HEK293 (cell line): ENCODE data around the gene NLGN1.
A peak's percentile ranks its signal among the peaks of the same experiment; 100 is the strongest.

Source experiments
- CTCF ChIA-PET: fragments of 350-600 bp; formaldehyde crosslinking; extraction: SDS; loops from one replicate; lab custom pipeline; 2021; ENCODE audit warnings: antibody characterized with exemption; lab: Yijun Ruan, JAX
- POLR2A ChIA-PET: fragments of 300-600 bp; formaldehyde crosslinking; extraction: SDS; loops from one replicate; lab custom pipeline; 2020; ENCODE audit warnings: antibody characterized with exemption, inconsistent platforms; lab: Yijun Ruan, JAX
- H3K27ac ChIP-seq: fragments of 200-500 bp; sonication (Bioruptor generic); 2 replicates; pipeline ENCODE4 v1.5.1; 2014; ENCODE audit warnings: low read depth, low read length, control low read depth, inconsistent platforms; ENCODE audit errors: extremely low read depth
- H3K36me3 ChIP-seq, 2 experiments: fragments of 200-500 bp in 1 of 2; sonication (Bioruptor generic) in 1 of 2; 1 replicate in 1 of 2; 2 replicates in 1 of 2; pipeline ENCODE4 v1.5.1; 2014 to 2017; ENCODE audit warnings: inconsistent platforms in 2 of 2, low read length in 2 of 2; ENCODE audit not compliant: control insufficient read depth in 2 of 2, insufficient read depth in 1 of 2
- H3K4me1 ChIP-seq: fragments of 200-500 bp; sonication (Bioruptor generic); 2 replicates; pipeline ENCODE4 v1.5.1; 2014; ENCODE audit warnings: mild to moderate bottlenecking, low read length, inconsistent platforms; ENCODE audit not compliant: control insufficient read depth, insufficient read depth
- H3K4me3 ChIP-seq: 2 replicates; pipeline ENCODE4 v1.5.1; 2011; ENCODE audit warnings: low read depth, mild to moderate bottlenecking, control low read depth, low read length, moderate library complexity
- H3K9me3 ChIP-seq: fragments of 200-500 bp; sonication (Bioruptor generic); 2 replicates; pipeline ENCODE4 v1.5.1; 2014; ENCODE audit warnings: low read depth, low read length, inconsistent platforms; ENCODE audit not compliant: control insufficient read depth, insufficient read depth
- EGR2 ChIP-seq: fragments of 450-650 bp; formaldehyde crosslinking; IDR thresholded peaks from 2 replicates; pipeline ENCODE4 v1.5.1; 2016; ENCODE audit warnings: low read depth, missing biosample characterization, missing genetic modification characterization
- ELK4 ChIP-seq: IDR thresholded peaks from 2 replicates; pipeline ENCODE4 v1.6.1; 2011; ENCODE audit warnings: mild to moderate bottlenecking, low read depth, low read length, borderline replicate concordance
- GLIS1 ChIP-seq: fragments of 450-650 bp; formaldehyde crosslinking; IDR thresholded peaks from 2 replicates; pipeline ENCODE4 v1.5.1; 2016; ENCODE audit warnings: missing biosample characterization, missing genetic modification characterization
- PRDM1 ChIP-seq: fragments of 450-650 bp; formaldehyde crosslinking; IDR thresholded peaks from 2 replicates; pipeline ENCODE4; 2016; ENCODE audit warnings: missing biosample characterization, missing genetic modification characterization
- PRDM2 ChIP-seq: fragments of 450-650 bp; formaldehyde crosslinking; IDR thresholded peaks from 2 replicates; pipeline ENCODE4 v1.5.1; 2016; ENCODE audit warnings: missing biosample characterization, missing genetic modification characterization, borderline replicate concordance
- SP7 ChIP-seq: fragments of 450-650 bp; formaldehyde crosslinking; IDR thresholded peaks from 2 replicates; pipeline ENCODE4 v1.5.1; 2016; ENCODE audit warnings: missing biosample characterization, missing genetic modification characterization
- YY2 ChIP-seq: fragments of 450-650 bp; formaldehyde crosslinking; IDR thresholded peaks from 2 replicates; pipeline ENCODE4 v1.5.1; 2016; ENCODE audit warnings: missing biosample characterization, missing genetic modification characterization
- ZFP41 ChIP-seq: fragments of 450-650 bp; formaldehyde crosslinking; IDR thresholded peaks from 2 replicates; pipeline ENCODE4 v1.5.1; 2016; ENCODE audit warnings: missing biosample characterization, missing genetic modification characterization, borderline replicate concordance
- ZNF132 ChIP-seq: fragments of 450-650 bp; formaldehyde crosslinking; IDR thresholded peaks from 2 replicates; pipeline ENCODE4 v1.5.1; 2017; ENCODE audit warnings: missing biosample characterization, missing genetic modification characterization, borderline replicate concordance
- ZNF140 ChIP-seq: fragments of 450-650 bp; formaldehyde crosslinking; IDR thresholded peaks from 2 replicates; pipeline ENCODE4 v1.5.1; 2016; ENCODE audit warnings: missing biosample characterization, missing genetic modification characterization
- ZNF146 ChIP-seq: fragments of 450-650 bp; formaldehyde crosslinking; IDR thresholded peaks from 2 replicates; pipeline ENCODE4 v1.5.1; 2016; ENCODE audit warnings: missing biosample characterization, missing genetic modification characterization
- ZNF16 ChIP-seq: fragments of 450-650 bp; formaldehyde crosslinking; IDR thresholded peaks from 2 replicates; pipeline ENCODE4 v1.5.1; 2016; ENCODE audit warnings: low read depth, missing biosample characterization, missing genetic modification characterization
- ZNF223 ChIP-seq: fragments of 450-650 bp; formaldehyde crosslinking; IDR thresholded peaks from 2 replicates; pipeline ENCODE4 v1.5.1; 2016; ENCODE audit warnings: missing biosample characterization, missing genetic modification characterization
- ZNF362 ChIP-seq: fragments of 450-650 bp; formaldehyde crosslinking; IDR thresholded peaks from 2 replicates; pipeline ENCODE4 v1.5.1; 2016; ENCODE audit warnings: missing biosample characterization, missing genetic modification characterization
- ZNF366 ChIP-seq: fragments of 450-650 bp; formaldehyde crosslinking; conservative IDR thresholded peaks from 2 replicates; pipeline ENCODE4 v1.5.1; 2016; ENCODE audit warnings: missing biosample characterization, missing genetic modification characterization
- ZNF426 ChIP-seq: fragments of 450-650 bp; formaldehyde crosslinking; IDR thresholded peaks from 2 replicates; pipeline ENCODE4 v1.5.1; 2017; ENCODE audit warnings: missing biosample characterization, missing genetic modification characterization, mild to moderate bottlenecking, inconsistent platforms, moderate library complexity
- ZNF449 ChIP-seq: fragments of 450-650 bp; formaldehyde crosslinking; IDR thresholded peaks from 2 replicates; pipeline ENCODE4 v1.5.1; 2017; ENCODE audit warnings: missing biosample characterization, mild to moderate bottlenecking, missing genetic modification characterization, moderate library complexity
- ZNF510 ChIP-seq: fragments of 450-650 bp; formaldehyde crosslinking; IDR thresholded peaks from 2 replicates; pipeline ENCODE4 v1.5.1; 2018; ENCODE audit warnings: mild to moderate bottlenecking, missing genetic modification characterization, missing biosample characterization; ENCODE audit not compliant: insufficient replicate concordance
- ZNF521 ChIP-seq: fragments of 450-650 bp; formaldehyde crosslinking; IDR thresholded peaks from 2 replicates; pipeline ENCODE4 v1.5.1; 2017; ENCODE audit warnings: missing biosample characterization, mild to moderate bottlenecking, missing genetic modification characterization
- ZNF530 ChIP-seq: fragments of 450-650 bp; formaldehyde crosslinking; IDR thresholded peaks from 2 replicates; pipeline ENCODE4 v1.5.1; 2016; ENCODE audit warnings: low read depth, missing biosample characterization, missing genetic modification characterization
- ZNF629 ChIP-seq: fragments of 450-650 bp; formaldehyde crosslinking; IDR thresholded peaks from 2 replicates; pipeline ENCODE4 v1.5.1; 2017; ENCODE audit warnings: missing biosample characterization, missing genetic modification characterization
- ZNF776 ChIP-seq: fragments of 450-650 bp; formaldehyde crosslinking; IDR thresholded peaks from 2 replicates; pipeline ENCODE4 v1.5.0; 2017; ENCODE audit warnings: missing biosample characterization, missing genetic modification characterization, borderline replicate concordance
- ZNF791 ChIP-seq: fragments of 450-650 bp; formaldehyde crosslinking; IDR thresholded peaks from 2 replicates; pipeline ENCODE4 v1.5.1; 2016; ENCODE audit warnings: missing biosample characterization, missing genetic modification characterization

NLGN1 gene

GRCh38 chr3:173750095-173750494 is 352.6 kb downstream of the NLGN1 start (continued):
- no peak for TF ChIP-seq PRDM2 (tag by site-specific recombination)
- TF ChIP-seq ZNF146 (tag by site-specific recombination): no peak
- TF ChIP-seq ZNF132 (tag by site-specific recombination): no peak
- TF ChIP-seq PRDM1 (tag by site-specific recombination): peak; percentile 4; the same call in 1 of the 2 replicates
- no peak for TF ChIP-seq ZNF776 (tag by site-specific recombination)
- peak; percentile 71 for TF ChIP-seq ZNF629 (tag by site-specific recombination)
- TF ChIP-seq YY2: no peak
- TF ChIP-seq ZNF362 (tag by site-specific recombination): no peak
- no peak for TF ChIP-seq EGR2 (tag by site-specific recombination)
- no peak for TF ChIP-seq ZNF449
- no peak for TF ChIP-seq ZNF530 (tag by site-specific recombination)
- TF ChIP-seq ZNF366 (tag by site-specific recombination): peak; percentile 62
- TF ChIP-seq ZNF510: no peak
- TF ChIP-seq ZNF16 (tag by site-specific recombination): no peak
- no peak for TF ChIP-seq ZNF791

- ChIA-PET POLR2A (no interaction called here), CTCF (no interaction called here)
- no peak overlapping the region for H3K27ac ChIP-seq
- H3K4me1 ChIP-seq: no peaks in the 10 kb centered on the region
- TF ChIP-seq ZNF140 (tag by site-specific recombination) (no peak), SP7 (0 out of 2 replicates have a peak, but pooled peaks have one; percentile 49)
- no peak overlapping the region for H3K4me3 ChIP-seq
- no peaks in the 10 kb centered on the region for H3K36me3 ChIP-seq
- no peaks in the 10 kb centered on the region for H3K9me3 ChIP-seq
Observed at GRCh38 chr3:173750591-173750990, 353.0 kb downstream of the NLGN1 start.

- Histone ChIP-seq H3K4me3 (no peak overlapping the region), H3K36me3 (no peaks in the 10 kb centered on the region), H3K9me3 (no peaks in the 10 kb centered on the region), H3K4me1 (no peaks in the 10 kb centered on the region), H3K27ac (no peak overlapping the region)
- ChIA-PET POLR2A (no interaction called here), CTCF (no interaction called here)
- no peak for TF ChIP-seq ELK4
- TF ChIP-seq ZNF223: no peak
- TF ChIP-seq ZNF426 (tag by site-specific recombination): no peak
- TF ChIP-seq GLIS1 (tag by site-specific recombination): no peak
- TF ChIP-seq ZNF629 (tag by site-specific recombination): no peak
- no peak for TF ChIP-seq ZNF521
- no peak for TF ChIP-seq ZFP41 (tag by site-specific recombination)
Observed at GRCh38 chr3:173753593-173753992, 356.0 kb downstream of the NLGN1 start.
